Measurements from ENCODE around the gene POLR2M. TPM values are rescaled to one million over a fixed set of nuclear protein-coding genes. Genes with fewer than 3 reads are reported as not detected.

Gene POLR2M
- total RNA-seq, 6 experiments from 2014 or later: 10.9 to 31.4 (median 19.7) TPM

DNA sequence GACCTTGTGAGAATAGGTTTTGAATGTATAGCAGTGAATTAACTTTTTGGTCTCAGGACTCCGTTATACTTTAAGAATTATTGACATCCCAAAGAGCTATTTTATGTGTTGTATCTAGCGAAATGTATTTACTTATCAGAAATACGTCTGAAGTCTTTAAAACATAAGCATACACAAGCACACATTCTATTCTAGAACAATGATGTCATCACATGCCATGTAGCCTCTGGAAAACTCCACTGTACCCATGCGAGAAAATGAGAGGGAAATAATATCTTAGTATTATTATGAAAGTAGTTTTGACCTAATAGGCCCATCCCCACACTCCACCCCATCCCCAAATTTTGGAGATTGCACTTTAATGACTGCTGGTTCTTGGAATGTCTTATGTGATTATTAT is 1.5 kb downstream of the POLR2M start:
- peak overlapping the region in 1 of 3 donors; percentile 90 for H3K4me3 ChIP-seq
- H3K27ac ChIP-seq: no peak overlapping the region
- peaks cover 0 to 37% (median 18%) of the 10 kb centered on the region in 4 donors for H3K36me3 ChIP-seq
- H3K27me3 ChIP-seq: no peaks in the 10 kb centered on the region
- H3K4me1 ChIP-seq: peaks cover 0 to 16% (median 0%) of the 10 kb centered on the region in 4 donors
- TF ChIP-seq POLR2A (IDR thresholded peaks at IDR 0.05): no peak
- TF ChIP-seq, protein P1, sequence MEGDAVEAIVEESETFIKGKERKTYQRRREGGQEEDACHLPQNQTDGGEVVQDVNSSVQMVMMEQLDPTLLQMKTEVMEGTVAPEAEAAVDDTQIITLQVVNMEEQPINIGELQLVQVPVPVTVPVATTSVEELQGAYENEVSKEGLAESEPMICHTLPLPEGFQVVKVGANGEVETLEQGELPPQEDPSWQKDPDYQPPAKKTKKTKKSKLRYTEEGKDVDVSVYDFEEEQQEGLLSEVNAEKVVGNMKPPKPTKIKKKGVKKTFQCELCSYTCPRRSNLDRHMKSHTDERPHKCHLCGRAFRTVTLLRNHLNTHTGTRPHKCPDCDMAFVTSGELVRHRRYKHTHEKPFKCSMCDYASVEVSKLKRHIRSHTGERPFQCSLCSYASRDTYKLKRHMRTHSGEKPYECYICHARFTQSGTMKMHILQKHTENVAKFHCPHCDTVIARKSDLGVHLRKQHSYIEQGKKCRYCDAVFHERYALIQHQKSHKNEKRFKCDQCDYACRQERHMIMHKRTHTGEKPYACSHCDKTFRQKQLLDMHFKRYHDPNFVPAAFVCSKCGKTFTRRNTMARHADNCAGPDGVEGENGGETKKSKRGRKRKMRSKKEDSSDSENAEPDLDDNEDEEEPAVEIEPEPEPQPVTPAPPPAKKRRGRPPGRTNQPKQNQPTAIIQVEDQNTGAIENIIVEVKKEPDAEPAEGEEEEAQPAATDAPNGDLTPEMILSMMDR (IDR thresholded peaks at IDR 0.05): no peak
- ATAC-seq (no peak), DNase-seq (no peak)
- intact Hi-C loops (cut with DNase I): no loop called here
- 69% methylated on average over 4 of the region's 4 CpGs for WGBS (ENCODE audit: insufficient coverage, low coverage, low lambda C conversion rate, missing lambda C conversion rate)
- H3K9me3 ChIP-seq: no peaks in the 10 kb centered on the region

DNA sequence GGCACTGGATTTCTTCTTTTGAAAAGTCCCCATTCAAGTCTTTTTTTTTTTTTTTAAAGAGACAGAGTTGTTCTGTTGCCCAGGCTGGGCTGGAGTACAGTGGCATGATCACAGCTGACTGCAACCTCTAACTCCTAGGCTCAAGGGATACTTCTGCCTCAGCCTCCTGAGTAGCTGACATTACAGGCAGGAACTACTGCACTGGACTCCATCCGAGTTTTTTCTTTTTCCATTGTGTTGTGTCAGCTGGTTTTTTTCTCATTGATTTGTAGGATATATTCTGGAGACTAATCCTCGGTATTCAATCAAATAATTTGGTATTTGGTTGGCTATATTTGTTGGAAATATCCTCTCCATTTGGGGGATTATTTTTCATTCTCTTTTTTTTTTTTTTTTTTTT is 11.8 kb downstream of the POLR2M start:
- Histone ChIP-seq H3K36me3 (peaks cover 0 to 24% (median 11%) of the 10 kb centered on the region in 4 donors), H3K4me1 (no peaks in the 10 kb centered on the region), H3K27ac (no peak overlapping the region), H3K4me3 (no peak overlapping the region), H3K27me3 (no peaks in the 10 kb centered on the region), H3K9me3 (no peaks in the 10 kb centered on the region)
- intact Hi-C loops (cut with DNase I): no loop called here
- DNase-seq (no peak), ATAC-seq (no peak)
- no peak for TF ChIP-seq POLR2A (IDR thresholded peaks at IDR 0.05)
- 91% methylated on average over 1 of the region's 2 CpGs for WGBS (ENCODE audit: insufficient coverage, low coverage, low lambda C conversion rate, missing lambda C conversion rate)

- TF ChIP-seq, protein P1 (IDR thresholded peaks at IDR 0.05): no peak
- DNase-seq (no peak), ATAC-seq (no peak)
- peaks cover 0 to 1% (median 0%) of the 10 kb centered on the region in 4 donors for H3K36me3 ChIP-seq
- H3K9me3 ChIP-seq: no peaks in the 10 kb centered on the region
- no peak overlapping the region for H3K27ac ChIP-seq
- no peaks in the 10 kb centered on the region for H3K27me3 ChIP-seq
- no peak overlapping the region for H3K4me3 ChIP-seq
- 63% methylated on average over 3 of the region's 3 CpGs for WGBS (ENCODE audit: insufficient coverage, low coverage, low lambda C conversion rate, missing lambda C conversion rate)
- H3K4me1 ChIP-seq: no peaks in the 10 kb centered on the region
- intact Hi-C loops (cut with DNase I): loop anchor here in 1 of 2 donors (10.0 kb wide), 1 partner anchor 46 kb away; no protein-coding TSS in a partner anchor
Measured at GRCh38 chr15:57720867-57721266, 14.4 kb downstream of the POLR2M start.

DNA sequence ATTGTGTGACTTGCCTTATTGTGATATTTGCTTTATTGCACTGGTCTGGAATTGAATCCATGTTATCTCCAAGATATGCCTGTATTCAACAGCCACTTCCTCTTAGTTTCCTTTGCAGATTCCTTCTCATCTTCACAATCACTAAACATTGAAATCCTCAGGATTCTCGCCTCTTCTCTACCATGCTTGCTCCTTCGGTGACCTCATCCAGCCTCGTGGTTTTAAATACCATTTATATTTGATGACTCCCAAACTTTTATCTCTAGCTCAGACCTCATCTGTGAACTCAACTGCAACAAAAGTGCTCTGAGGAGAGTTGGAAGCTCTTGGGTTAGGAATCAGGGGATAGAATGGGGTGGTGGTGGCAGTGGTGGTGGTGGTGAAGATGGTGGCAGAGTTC is 19.9 kb downstream of the POLR2M start:
- DNase-seq (no peak), ATAC-seq (no peak)
- WGBS (ENCODE audit: insufficient coverage, low coverage, low lambda C conversion rate, missing lambda C conversion rate): 52% methylated on average over 3 of the region's 3 CpGs
- no peak for TF ChIP-seq POLR2A (IDR thresholded peaks at IDR 0.05)
- TF ChIP-seq, protein P1 (IDR thresholded peaks at IDR 0.05): no peak
- no peak overlapping the region for H3K4me3 ChIP-seq
- no peaks in the 10 kb centered on the region for H3K9me3 ChIP-seq
- no peaks in the 10 kb centered on the region for H3K27me3 ChIP-seq
- H3K4me1 ChIP-seq: no peaks in the 10 kb centered on the region
- intact Hi-C loops (cut with DNase I): loop anchor here in 1 of 2 donors (10.0 kb wide), 1 partner anchor 52 kb away; no protein-coding TSS in a partner anchor
- no peak overlapping the region for H3K27ac ChIP-seq
- H3K36me3 ChIP-seq: no peaks in the 10 kb centered on the region

- 98% methylated on average over 5 of the region's 6 CpGs for WGBS (ENCODE audit: insufficient coverage, low coverage, low lambda C conversion rate, missing lambda C conversion rate)
- Histone ChIP-seq H3K4me3 (no peak overlapping the region), H3K27me3 (no peaks in the 10 kb centered on the region), H3K27ac (no peak overlapping the region), H3K9me3 (no peaks in the 10 kb centered on the region), H3K36me3 (no peaks in the 10 kb centered on the region), H3K4me1 (no peaks in the 10 kb centered on the region)
- ATAC-seq (no peak), DNase-seq (no peak)
- TF ChIP-seq POLR2A (IDR thresholded peaks at IDR 0.05): no peak
- intact Hi-C loops (cut with DNase I): loop anchor here in 1 of 2 donors (10.0 kb wide), 1 partner anchor 52 kb away; no protein-coding TSS in a partner anchor
Measured at GRCh38 chr15:57727031-57727430, 20.5 kb downstream of the POLR2M start.
